ENCODE measurements around the gene ADAMTS2.

The ADAMTS2 gene

DNA sequence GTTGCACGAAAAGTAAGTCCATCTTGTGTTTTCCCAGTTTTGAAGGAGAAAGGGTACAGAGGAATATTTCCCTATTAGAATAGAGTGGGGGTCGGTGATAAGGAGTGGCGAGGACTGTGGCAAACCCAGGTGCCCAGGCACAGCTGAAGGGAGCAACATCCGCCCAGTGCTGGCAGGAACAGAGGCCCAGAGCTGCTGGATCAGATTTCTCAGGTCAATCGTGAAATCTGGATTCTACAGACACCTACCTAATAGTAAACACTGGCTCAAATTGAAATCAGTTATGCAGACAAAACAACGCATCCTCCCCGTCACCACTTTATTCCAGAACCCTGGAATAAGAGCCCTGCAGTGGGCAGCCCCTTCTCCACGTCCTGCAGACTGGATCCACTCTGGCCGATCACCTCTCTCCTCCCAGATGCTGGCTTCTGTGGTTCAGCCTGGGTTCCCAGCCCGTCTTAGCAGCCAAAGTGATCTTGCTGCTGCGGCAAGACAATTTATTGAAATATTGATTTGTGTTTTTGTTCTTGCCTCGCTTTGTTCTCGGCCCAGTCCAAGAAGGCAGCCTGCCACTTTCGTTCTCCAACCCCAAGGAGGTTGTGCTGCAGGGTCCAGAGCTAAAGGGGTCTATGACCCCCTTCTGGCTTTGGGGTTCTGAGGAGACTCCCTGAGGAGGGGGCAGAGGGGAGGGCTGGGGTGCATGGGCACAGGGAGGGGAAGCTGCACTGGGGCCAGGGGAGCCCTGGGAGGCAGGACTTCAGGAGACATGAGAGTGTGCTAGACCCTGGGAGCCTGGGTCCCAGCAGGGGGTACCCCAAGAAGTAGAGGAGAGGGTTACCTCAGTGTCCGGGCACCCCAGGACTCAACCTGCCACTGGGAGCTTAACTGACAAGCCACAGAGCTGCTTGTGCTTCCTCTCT lies 181.8 kb downstream of the ADAMTS2 start:
- DNase-seq (ENCODE audit: insufficient read length, low spot score) (no peak), FAIRE-seq (no peak)
- TF ChIP-seq, protein P1, sequence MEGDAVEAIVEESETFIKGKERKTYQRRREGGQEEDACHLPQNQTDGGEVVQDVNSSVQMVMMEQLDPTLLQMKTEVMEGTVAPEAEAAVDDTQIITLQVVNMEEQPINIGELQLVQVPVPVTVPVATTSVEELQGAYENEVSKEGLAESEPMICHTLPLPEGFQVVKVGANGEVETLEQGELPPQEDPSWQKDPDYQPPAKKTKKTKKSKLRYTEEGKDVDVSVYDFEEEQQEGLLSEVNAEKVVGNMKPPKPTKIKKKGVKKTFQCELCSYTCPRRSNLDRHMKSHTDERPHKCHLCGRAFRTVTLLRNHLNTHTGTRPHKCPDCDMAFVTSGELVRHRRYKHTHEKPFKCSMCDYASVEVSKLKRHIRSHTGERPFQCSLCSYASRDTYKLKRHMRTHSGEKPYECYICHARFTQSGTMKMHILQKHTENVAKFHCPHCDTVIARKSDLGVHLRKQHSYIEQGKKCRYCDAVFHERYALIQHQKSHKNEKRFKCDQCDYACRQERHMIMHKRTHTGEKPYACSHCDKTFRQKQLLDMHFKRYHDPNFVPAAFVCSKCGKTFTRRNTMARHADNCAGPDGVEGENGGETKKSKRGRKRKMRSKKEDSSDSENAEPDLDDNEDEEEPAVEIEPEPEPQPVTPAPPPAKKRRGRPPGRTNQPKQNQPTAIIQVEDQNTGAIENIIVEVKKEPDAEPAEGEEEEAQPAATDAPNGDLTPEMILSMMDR (IDR thresholded peaks at IDR 0.05; ENCODE audit: insufficient read depth, missing control alignments) = no peak

DNA sequence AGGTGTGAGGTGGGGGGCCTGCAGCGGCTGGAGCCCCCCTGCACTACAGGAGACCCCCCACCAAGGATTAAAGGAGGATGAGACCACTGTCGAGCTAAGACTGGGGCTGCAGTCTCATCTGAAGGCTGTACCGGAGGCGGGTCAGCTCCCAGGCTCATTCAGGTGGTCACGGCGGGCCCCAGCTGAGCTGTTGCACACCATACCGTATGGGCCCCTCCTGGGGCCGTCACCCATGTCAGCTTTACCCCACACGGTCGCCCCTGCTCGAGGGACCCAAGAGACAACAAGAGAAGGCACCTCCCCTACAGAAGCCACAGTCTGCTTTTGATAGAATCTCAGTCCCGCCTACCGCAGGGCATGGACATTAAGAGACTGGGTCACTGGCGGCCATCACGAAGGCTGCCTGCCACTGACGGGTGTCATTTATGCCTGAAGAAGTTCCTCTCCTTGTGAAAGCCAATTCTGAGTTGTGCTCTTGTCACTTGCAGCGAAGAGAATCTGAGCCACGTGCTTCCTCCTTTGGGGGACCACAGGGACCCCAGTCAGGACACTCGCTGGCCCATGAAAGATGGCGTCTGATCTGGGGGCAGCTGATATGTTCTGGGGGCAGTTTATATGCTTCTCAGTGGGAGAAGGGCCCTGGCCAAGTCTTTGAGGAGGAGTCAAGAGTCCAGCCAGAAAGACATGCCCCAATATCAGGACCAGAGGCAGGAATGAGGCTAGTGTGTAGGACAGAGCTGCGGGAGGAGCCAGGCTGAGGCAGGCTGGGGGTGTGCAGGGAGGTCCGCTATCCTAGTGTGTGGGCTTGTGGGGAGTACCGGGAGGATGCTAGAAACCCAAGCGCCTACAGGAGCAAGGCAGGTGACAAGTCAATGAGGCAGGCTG lies 182.7 kb downstream of the ADAMTS2 start:
- FAIRE-seq = no peak

DNA sequence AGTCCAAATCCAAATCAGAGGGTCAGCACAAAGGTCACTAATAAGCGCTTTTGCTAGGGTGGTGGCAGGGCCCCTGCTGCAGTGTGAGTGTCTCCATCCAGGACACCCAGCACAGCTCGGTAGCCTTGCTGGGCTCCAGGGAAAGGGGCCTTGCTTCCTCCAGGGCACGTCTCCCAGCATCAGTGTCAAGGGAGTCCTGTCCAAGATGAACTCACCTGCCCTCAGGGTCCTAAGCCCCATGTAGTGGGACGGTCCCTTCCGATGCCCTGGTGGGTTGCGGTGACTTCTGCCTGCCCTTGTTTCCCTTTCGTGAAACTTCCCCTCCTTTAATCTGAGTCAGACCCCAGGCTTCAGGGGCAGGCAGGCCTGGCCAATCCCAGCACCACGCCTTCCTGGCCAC lies 183.4 kb downstream of the ADAMTS2 start:
- DNase-seq (ENCODE audit: insufficient read length, low spot score) (no peak), FAIRE-seq (no peak)
- TF ChIP-seq, protein P1 (IDR thresholded peaks at IDR 0.05; ENCODE audit: insufficient read depth, missing control alignments) = no peak

More for the DNA sequence above, 182.7 kb downstream of the ADAMTS2 start:
- TF ChIP-seq, protein P1 (IDR thresholded peaks at IDR 0.05; ENCODE audit: insufficient read depth, missing control alignments) = no peak
- DNase-seq (ENCODE audit: insufficient read length, low spot score) = no peak

DNA sequence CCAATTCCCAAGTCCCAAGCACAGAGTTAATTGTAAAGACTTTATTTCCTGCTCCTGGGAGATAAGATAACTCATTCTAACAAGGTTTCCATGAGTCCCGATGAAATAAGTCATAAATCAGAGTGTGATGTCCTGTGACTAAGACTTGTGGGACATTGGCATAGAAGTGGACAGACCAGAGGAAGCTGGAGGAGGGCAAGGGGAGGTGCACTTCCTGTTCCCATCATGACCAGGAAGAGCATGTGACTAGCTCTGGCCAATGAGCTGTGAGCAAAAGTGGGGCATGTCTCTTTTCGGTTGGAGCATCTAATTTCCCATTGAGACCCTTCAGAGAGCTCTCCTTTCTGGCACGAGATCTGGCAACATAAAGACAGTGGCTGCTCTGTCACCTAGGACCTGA lies 184.7 kb downstream of the ADAMTS2 start:
- DNase-seq (ENCODE audit: insufficient read length, low spot score) = no peak
- FAIRE-seq = no peak
- TF ChIP-seq, protein P1 (IDR thresholded peaks at IDR 0.05; ENCODE audit: insufficient read depth, missing control alignments) = no peak

DNA sequence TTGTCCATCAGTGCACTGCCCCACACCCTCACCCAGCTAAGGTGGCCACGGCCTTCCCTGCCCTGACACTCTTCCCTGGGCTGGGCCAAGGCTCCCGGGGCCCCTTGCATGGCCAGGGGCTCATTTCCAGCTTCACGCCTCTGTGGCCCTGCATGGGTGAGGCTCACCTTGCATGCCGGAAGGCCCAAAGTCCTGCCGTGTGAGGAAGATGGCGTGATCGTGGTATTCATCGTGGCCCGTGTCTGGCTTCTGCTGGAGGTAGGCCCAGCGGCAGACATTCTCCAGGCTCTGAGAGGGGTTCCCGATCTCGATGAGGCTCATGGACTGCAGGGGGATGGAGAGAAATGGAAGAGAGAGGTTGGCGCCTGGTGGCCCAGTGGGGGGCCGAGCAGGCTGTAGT lies 186.7 kb downstream of the ADAMTS2 start:
- TF ChIP-seq, protein P1 (IDR thresholded peaks at IDR 0.05; ENCODE audit: insufficient read depth, missing control alignments) = no peak
- FAIRE-seq (no peak), DNase-seq (ENCODE audit: insufficient read length, low spot score) (no peak)

DNA sequence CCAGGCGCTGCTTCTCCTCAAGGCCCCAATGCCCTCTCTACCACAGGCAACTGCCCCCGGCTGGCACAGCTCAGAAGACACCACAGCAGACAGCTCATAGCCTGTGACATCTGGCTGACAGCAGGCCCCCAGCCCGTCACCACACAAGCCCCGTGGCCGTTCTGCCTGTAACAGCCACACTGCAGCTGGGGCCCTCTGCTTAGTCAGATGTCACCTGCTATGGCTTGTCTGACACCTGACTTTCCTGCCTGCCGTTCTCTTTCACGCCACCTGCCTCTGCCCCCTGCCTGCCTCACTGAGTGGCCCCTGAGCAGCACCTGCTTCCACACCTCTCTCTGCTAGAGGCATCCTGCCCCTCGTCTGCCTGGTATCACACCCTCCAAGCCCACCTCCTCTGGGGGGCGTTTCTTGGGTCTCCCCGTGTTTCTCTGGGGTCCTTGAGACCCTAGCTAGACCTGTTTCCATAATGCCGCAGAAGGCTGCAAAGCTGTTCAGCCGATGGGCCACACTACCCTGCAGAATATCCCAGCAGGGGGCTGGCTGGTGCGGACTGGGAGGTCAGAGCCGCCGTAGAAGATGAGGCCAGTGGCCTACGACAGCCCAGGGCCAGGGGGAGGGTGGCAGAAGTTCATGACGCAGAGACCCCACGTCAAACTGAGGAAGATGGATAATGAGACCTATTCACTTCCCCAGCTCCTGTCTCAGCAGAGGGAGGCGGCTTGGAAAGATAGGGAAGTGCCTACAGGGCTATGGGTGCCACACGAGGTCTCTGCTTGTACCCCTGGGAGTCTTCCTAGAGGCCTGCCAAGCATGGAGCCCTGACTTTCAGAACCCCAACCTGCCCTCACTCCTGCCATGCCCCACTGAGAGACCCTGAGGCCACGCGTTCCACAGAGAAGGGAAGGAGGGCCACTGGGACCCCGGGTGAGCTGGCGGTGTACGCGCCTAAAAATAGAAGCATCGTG lies 190.0 kb downstream of the ADAMTS2 start:
- DNase-seq (ENCODE audit: insufficient read length, low spot score) (no peak), FAIRE-seq (no peak)
- TF ChIP-seq, protein P1 (IDR thresholded peaks at IDR 0.05; ENCODE audit: insufficient read depth, missing control alignments) = no peak
